SK-N-SH (cell line): Measurements from ENCODE around the gene UNC79.

ENCODE experiments used
- CHD2 ChIP-seq: fragments of 150-350 bp; IDR thresholded peaks from 2 replicates; pipeline ENCODE4 v1.6.1; 2018; ENCODE audit warnings: low read length; ENCODE audit not compliant: partially characterized antibody
- CTCF ChIP-seq: fragments of 200-600 bp; sonication (generic); IDR thresholded peaks from 2 replicates; pipeline ENCODE4 v1.6.1; 2017; ENCODE audit warnings: antibody characterized with exemption, mild to moderate bottlenecking, moderate library complexity
- EZH2phosphoT487 ChIP-seq: fragments of 200-600 bp; sonication (generic); IDR thresholded peaks from 2 replicates; pipeline ENCODE4 v1.6.1; 2017; ENCODE audit warnings: low read depth, mixed run types, mild to moderate bottlenecking, antibody characterized with exemption, moderate library complexity, borderline replicate concordance
- FOXM1 ChIP-seq: IDR thresholded peaks from 2 replicates; pipeline ENCODE4 v1.4.0; 2012; ENCODE audit warnings: low read depth, mild to moderate bottlenecking
- GABPA ChIP-seq: IDR thresholded peaks from 2 replicates; pipeline ENCODE4 v1.4.0; 2012; ENCODE audit warnings: low read depth, mild to moderate bottlenecking
- MAX ChIP-seq: IDR thresholded peaks from 2 replicates; pipeline ENCODE4 v1.4.0; 2012; ENCODE audit warnings: low read depth
- NFIC ChIP-seq: IDR thresholded peaks from 2 replicates; pipeline ENCODE4 v1.4.0; 2012; ENCODE audit warnings: borderline replicate concordance
- POLR2AphosphoS5 ChIP-seq: IDR thresholded peaks from 2 replicates; pipeline ENCODE4 v1.6.1; 2012; ENCODE audit warnings: low read depth, low read length
- RCOR1 ChIP-seq: fragments of 150-350 bp; IDR thresholded peaks from 2 replicates; pipeline ENCODE4 v1.6.1; 2017; ENCODE audit warnings: antibody characterized with exemption, low read length
- REST ChIP-seq: IDR thresholded peaks from 2 replicates; pipeline ENCODE4 v1.6.1; 2012; ENCODE audit warnings: mild to moderate bottlenecking, low read depth, low read length, moderate library complexity
- TAF1 ChIP-seq: IDR thresholded peaks from 2 replicates; pipeline ENCODE4 v1.6.1; 2012; ENCODE audit warnings: low read depth, mild to moderate bottlenecking, low read length, moderate library complexity, borderline replicate concordance
- USF2 ChIP-seq: fragments of 150-350 bp; IDR thresholded peaks from 2 replicates; pipeline ENCODE4 v1.6.1; 2017; ENCODE audit warnings: antibody characterized with exemption, low read length, low read depth, borderline replicate concordance

DNA sequence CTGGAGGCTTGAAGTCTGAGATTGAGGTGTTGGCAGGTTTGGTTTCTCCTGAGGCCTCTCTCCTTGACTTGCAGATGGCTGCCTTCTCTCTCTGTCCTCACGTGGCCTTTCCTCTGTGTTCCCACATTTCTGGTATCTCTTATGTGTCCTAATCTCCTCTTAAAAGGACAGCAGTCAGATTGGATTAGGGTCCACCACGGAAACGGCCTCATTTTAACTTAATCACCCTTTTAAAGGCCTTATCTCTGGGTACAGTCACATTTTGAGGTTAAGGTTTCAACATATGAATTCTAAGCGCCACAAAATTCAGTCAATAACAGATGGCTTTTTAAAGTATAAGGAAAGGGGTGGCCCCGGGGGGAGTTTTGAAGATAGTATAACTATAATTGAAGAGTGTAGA, 33.5 kb downstream of the UNC79 start:
- TF ChIP-seq CTCF (no peak), CHD2 (peak; percentile 10), USF2 (no peak), POLR2AphosphoS5 (no peak), GABPA (no peak), TAF1 (no peak), REST (no peak), FOXM1 (no peak), RCOR1 (peak; percentile 68; the same call in 1 of the 2 replicates), MAX (no peak), NFIC (no peak), EZH2phosphoT487 (no peak)
